Measurements from ENCODE around the gene PLSCR4. TPM values are rescaled to one million over a fixed set of nuclear protein-coding genes. Genes with fewer than 3 reads are reported as not detected.

The PLSCR4 gene
- total and polyA plus RNA-seq, 2 of the 4 experiments (the other 2 are of a cell fraction) = 3.8 to 4.4 TPM

DNA sequence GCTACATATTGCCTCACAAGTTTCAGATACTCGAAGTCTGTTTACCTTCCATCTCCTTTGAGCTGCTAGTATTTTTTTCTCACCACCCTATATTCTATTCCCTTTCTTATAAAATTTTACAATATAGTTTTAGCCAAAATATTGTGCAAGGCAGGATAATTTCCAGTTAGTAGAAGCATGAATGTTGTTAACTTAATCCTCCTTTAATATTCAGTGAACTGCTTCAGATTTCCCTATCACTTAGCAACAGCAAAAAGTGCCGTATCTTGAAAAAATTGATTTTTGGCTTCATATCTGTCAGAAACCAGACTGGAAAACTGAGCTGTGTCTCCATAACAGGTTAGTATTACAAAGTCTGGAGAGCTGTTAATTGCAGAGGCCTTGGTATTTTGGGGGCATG lies 24.0 kb downstream of the PLSCR4 start:
- Histone ChIP-seq H3K36me3 (ENCODE audit: control insufficient read depth, insufficient read depth, low read length) (no peaks in the 10 kb centered on the region), H4K91ac (ENCODE audit: insufficient read depth, low read depth, low read length) (no peak overlapping the region), H4K20me1 (ENCODE audit: insufficient read depth, low read length) (no peaks in the 10 kb centered on the region), H2BK5ac (ENCODE audit: low read depth, low read length, poor library complexity, severe bottlenecking) (no peak overlapping the region), H3K4me3 (ENCODE audit: insufficient read depth, low read depth, low read length) (no peak overlapping the region), H3K4ac (ENCODE audit: low read depth, low read length) (no peak overlapping the region), H3K14ac (replicated peaks; ENCODE audit: low read depth, low read length) (no peak overlapping the region), H4K5ac (ENCODE audit: low read depth, low read length) (no peak overlapping the region), H3K4me1 (ENCODE audit: control insufficient read depth, insufficient read depth, low read length) (peaks cover 5% of the 10 kb centered on the region), H3K27ac (ENCODE audit: insufficient read depth, low read length) (no peak overlapping the region), H3K9me3 (ENCODE audit: control insufficient read depth, insufficient read depth, low read length) (no peaks in the 10 kb centered on the region), H2AK5ac (ENCODE audit: low read depth, low read length) (no peak overlapping the region), H4K8ac (ENCODE audit: low read depth in 2 of 2, low read length in 2 of 2) (no peak overlapping the region), H3K9ac (ENCODE audit: low read depth, low read length) (no peak overlapping the region), H3K23ac (ENCODE audit: low read depth, low read length) (no peak overlapping the region), H3K18ac (ENCODE audit: low read depth, low read length) (no peak overlapping the region), H3K56ac (ENCODE audit: extremely low read depth, insufficient read depth, low read length) (no peak overlapping the region), H3K27me3 (ENCODE audit: control insufficient read depth, insufficient read depth, low read length) (no peaks in the 10 kb centered on the region), H3K9me1 (ENCODE audit: insufficient read depth, low read length) (no peaks in the 10 kb centered on the region), H3K4me2 (ENCODE audit: low read depth, low read length) (no peak overlapping the region), H2BK20ac (ENCODE audit: low read depth, low read length) (no peak overlapping the region), H2BK120ac (ENCODE audit: low read depth, low read length) (no peak overlapping the region), H2AFZ (replicated peaks; ENCODE audit: low read length, poor library complexity) (no peak overlapping the region), H2AK9ac (replicated peaks; ENCODE audit: low read depth, low read length, poor library complexity) (no peak overlapping the region), H2BK15ac (ENCODE audit: low read depth, low read length) (no peak overlapping the region), H3K79me1 (ENCODE audit: low read depth in 1 of 2, low read length in 2 of 2) (no peaks in the 10 kb centered on the region)
- no CpG with 5 or more reads among the region's 2 CpGs for WGBS, 2 experiments (ENCODE audit: extremely low coverage in 2 of 2, insufficient read length in 1 of 2)
- intact Hi-C loops (cut with micrococcal nuclease) (no loop called here), in situ Hi-C loops (cut with MboI; ENCODE audit: low sequenced_read_pairs) (no loop called here), dilution Hi-C loops (cut with HindIII; ENCODE audit: low sequenced_read_pairs, unreplicated experiment) (no loop called here)
- ChIA-PET CTCF (no interaction called here), POLR2A (ENCODE audit: unreplicated experiment) (no interaction called here)
- DNase-seq (no peak), ATAC-seq (ENCODE audit: low read depth) (no peak)
- no TSS peak for BruUV-seq (replicated peaks)
- TF ChIP-seq CEBPB (IDR thresholded peaks at IDR 0.05; ENCODE audit: low read depth, low read length) = no peak
- TF ChIP-seq SMC3 (IDR thresholded peaks at IDR 0.05; ENCODE audit: low read depth, low read length) = no peak
- no peak for TF ChIP-seq POLR2A (IDR thresholded peaks at IDR 0.05; ENCODE audit: low read depth, low read length)
- TF ChIP-seq NFE2L2 (IDR thresholded peaks at IDR 0.05; ENCODE audit: low read depth, low read length) = no peak
- no peak for TF ChIP-seq MAZ (IDR thresholded peaks at IDR 0.05; ENCODE audit: borderline replicate concordance, low read depth, low read length)
- TF ChIP-seq, protein P1, sequence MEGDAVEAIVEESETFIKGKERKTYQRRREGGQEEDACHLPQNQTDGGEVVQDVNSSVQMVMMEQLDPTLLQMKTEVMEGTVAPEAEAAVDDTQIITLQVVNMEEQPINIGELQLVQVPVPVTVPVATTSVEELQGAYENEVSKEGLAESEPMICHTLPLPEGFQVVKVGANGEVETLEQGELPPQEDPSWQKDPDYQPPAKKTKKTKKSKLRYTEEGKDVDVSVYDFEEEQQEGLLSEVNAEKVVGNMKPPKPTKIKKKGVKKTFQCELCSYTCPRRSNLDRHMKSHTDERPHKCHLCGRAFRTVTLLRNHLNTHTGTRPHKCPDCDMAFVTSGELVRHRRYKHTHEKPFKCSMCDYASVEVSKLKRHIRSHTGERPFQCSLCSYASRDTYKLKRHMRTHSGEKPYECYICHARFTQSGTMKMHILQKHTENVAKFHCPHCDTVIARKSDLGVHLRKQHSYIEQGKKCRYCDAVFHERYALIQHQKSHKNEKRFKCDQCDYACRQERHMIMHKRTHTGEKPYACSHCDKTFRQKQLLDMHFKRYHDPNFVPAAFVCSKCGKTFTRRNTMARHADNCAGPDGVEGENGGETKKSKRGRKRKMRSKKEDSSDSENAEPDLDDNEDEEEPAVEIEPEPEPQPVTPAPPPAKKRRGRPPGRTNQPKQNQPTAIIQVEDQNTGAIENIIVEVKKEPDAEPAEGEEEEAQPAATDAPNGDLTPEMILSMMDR (conservative IDR thresholded peaks at IDR 0.05; ENCODE audit: low read depth, low read length) = no peak
- TF ChIP-seq FOS (IDR thresholded peaks at IDR 0.05; ENCODE audit: low read depth, low read length) = no peak
- no peak for TF ChIP-seq MAFK (IDR thresholded peaks at IDR 0.05; ENCODE audit: low read depth, low read length)
- TF ChIP-seq RAD21 (IDR thresholded peaks at IDR 0.05; ENCODE audit: low read length) = no peak
- TF ChIP-seq BHLHE40 (IDR thresholded peaks at IDR 0.05; ENCODE audit: low read depth, low read length) = no peak
- TF ChIP-seq, protein P2, sequence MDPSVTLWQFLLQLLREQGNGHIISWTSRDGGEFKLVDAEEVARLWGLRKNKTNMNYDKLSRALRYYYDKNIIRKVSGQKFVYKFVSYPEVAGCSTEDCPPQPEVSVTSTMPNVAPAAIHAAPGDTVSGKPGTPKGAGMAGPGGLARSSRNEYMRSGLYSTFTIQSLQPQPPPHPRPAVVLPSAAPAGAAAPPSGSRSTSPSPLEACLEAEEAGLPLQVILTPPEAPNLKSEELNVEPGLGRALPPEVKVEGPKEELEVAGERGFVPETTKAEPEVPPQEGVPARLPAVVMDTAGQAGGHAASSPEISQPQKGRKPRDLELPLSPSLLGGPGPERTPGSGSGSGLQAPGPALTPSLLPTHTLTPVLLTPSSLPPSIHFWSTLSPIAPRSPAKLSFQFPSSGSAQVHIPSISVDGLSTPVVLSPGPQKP (IDR thresholded peaks at IDR 0.05; ENCODE audit: borderline replicate concordance, low read depth, low read length) = no peak
- TF ChIP-seq, protein P3, sequence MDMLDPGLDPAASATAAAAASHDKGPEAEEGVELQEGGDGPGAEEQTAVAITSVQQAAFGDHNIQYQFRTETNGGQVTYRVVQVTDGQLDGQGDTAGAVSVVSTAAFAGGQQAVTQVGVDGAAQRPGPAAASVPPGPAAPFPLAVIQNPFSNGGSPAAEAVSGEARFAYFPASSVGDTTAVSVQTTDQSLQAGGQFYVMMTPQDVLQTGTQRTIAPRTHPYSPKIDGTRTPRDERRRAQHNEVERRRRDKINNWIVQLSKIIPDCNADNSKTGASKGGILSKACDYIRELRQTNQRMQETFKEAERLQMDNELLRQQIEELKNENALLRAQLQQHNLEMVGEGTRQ (IDR thresholded peaks at IDR 0.05; ENCODE audit: low read depth, low read length) = no peak
- no peak for TF ChIP-seq RCOR1 (IDR thresholded peaks at IDR 0.05; ENCODE audit: insufficient replicate concordance, low read length)
- TF ChIP-seq CHD1 (IDR thresholded peaks at IDR 0.05; ENCODE audit: low read depth, low read length) = no peak
- no peak for TF ChIP-seq MXI1 (IDR thresholded peaks at IDR 0.05; ENCODE audit: borderline replicate concordance, low read depth, low read length)
- no peak for TF ChIP-seq RFX5 (IDR thresholded peaks at IDR 0.05; ENCODE audit: low read depth, low read length)
